GM10248 (cell line): ENCODE results near the gene FCER1G.

ENCODE experiments used
- CTCF ChIA-PET: fragments of 300-600 bp; sonication (Branson Sonifier 250); formaldehyde crosslinking; extraction: SDS; loops from one replicate; lab custom pipeline; 2021; ENCODE audit warnings: antibody characterized with exemption; lab: Yijun Ruan, JAX
- POLR2A ChIA-PET: fragments of 350-650 bp; sonication (Branson Sonifier 250); formaldehyde crosslinking; extraction: SDS; loops from one replicate; lab custom pipeline; 2020; ENCODE audit warnings: antibody characterized with exemption; lab: Yijun Ruan, JAX
- DNase-seq: peaks from one replicate; pipeline ENCODE4 v3.0.0; 2012; ENCODE audit errors: extremely low spot score
- TF ChIP-seq, protein P1 (sequence below): IDR thresholded peaks from 2 replicates; pipeline ENCODE4 v1.5.1; 2012; ENCODE audit warnings: mild to moderate bottlenecking, low read depth; ENCODE audit errors: extremely low read depth, missing control alignments, control extremely low read depth

FCER1G gene

GRCh38 chr1:161207173-161207572 lies 7.9 kb upstream of the FCER1G start:
- TF ChIP-seq, protein P1, sequence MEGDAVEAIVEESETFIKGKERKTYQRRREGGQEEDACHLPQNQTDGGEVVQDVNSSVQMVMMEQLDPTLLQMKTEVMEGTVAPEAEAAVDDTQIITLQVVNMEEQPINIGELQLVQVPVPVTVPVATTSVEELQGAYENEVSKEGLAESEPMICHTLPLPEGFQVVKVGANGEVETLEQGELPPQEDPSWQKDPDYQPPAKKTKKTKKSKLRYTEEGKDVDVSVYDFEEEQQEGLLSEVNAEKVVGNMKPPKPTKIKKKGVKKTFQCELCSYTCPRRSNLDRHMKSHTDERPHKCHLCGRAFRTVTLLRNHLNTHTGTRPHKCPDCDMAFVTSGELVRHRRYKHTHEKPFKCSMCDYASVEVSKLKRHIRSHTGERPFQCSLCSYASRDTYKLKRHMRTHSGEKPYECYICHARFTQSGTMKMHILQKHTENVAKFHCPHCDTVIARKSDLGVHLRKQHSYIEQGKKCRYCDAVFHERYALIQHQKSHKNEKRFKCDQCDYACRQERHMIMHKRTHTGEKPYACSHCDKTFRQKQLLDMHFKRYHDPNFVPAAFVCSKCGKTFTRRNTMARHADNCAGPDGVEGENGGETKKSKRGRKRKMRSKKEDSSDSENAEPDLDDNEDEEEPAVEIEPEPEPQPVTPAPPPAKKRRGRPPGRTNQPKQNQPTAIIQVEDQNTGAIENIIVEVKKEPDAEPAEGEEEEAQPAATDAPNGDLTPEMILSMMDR: no peak
- ChIA-PET POLR2A (interaction anchor here (1.4 kb wide), 1 partner anchor 18 kb away, joined by 3 read pairs; the partner anchor contains the start of gene TOMM40L), CTCF (interaction anchor here (1.0 to 13.8 kb wide), 6 partner anchors 9 to 175 kb away, joined by 3 to 117 read pairs (median 16); partner anchors contain the start of gene TOMM40L)
- no peak for DNase-seq

DNA sequence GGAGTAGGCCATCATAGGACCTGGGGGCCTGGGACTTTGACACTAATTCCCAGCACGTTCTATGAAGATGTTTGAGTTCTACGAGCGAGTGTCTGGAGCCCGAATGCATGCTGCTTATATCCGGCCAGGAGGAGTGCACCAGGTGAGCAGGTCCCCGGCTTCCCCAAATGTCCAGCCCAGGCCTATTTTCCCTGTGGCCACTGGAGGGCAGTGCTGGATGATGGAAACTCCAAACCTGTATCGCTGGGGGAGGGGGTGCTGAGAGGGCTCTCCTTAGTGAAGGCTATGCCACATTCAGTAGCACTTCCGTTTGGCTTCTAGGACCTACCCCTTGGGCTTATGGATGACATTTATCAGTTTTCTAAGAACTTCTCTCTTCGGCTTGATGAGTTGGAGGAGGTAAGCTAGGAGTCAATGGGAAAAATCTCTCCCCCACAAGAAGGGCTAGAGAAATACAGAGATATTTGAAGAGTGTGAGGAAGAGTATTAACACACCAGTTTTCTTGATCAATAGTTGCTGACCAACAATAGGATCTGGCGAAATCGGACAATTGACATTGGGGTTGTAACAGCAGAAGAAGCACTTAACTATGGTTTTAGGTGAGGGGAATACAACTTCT lies 5.2 kb upstream of the FCER1G start:
- TF ChIP-seq, protein P1: peak; percentile 90
- DNase-seq: peak; percentile 74
- CTCF ChIA-PET: interaction anchor here (0.8 to 13.8 kb wide), 17 partner anchors 8 to 173 kb away, joined by 3 to 248 read pairs (median 5); partner anchors contain the start of genes APOA2, CFAP126, NDUFS2 and TOMM40L
- POLR2A ChIA-PET: no interaction called here

DNA sequence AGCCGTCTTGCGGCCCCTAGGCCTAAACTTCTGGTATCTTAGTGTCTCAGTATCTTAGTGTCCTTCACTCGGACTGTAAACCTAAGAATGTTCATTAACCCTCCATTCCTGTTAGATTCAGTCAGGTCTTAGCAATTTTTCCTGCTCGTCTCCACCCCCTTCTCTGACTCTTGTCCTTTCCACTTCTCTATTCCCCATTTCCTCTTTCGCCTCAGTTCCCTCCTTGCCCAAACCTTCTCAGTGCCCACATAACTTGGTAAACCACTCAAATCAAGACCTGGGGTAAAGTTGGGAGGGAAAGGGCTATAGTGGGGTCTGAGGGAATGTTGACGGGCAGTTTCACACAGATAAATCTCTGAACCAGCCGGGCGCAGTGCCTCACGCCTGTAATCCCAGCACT lies 726 bp upstream of the FCER1G start:
- ChIA-PET POLR2A (no interaction called here), CTCF (interaction anchor here (12.0 kb wide), 1 partner anchor 10 kb away, joined by 248 read pairs; the partner anchor contains the start of genes APOA2 and TOMM40L)
- TF ChIP-seq, protein P1: no peak
- no peak for DNase-seq

DNA sequence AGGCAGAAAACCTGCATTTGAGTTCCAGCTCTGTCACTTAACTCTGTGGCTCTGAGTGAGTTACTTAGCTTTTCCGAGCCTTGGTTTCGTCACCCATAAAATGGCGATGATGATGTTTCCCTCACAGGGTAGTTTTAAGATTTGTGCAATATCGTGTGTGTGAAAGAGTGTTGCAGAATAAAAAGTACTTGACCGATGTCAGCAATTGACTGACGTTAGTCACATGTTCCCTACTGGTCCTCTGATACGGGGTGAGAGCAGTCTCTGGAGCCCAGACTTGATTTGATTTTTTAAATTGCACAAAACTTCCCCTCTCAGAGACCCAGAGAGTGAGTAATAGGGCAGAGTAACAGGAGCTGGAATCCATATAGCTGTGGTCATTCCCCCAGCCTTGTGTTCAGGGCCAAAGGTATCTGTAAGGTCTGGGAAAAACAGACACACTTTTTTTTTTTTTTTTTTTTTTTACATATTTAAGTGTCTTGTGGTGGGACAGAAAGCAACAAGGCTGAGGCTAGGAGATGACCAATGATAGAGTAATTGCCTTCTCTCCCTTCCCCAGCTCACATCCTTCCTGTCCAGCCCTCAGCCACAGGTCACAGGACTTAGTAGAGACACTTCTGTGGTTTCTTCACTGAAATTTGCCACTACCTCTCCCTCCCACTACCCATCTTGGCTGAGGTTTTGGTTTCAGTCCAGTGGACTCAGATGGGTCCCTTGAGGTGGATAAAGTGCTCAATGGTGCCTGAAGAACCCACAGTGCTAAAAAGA lies 2.0 kb downstream of the FCER1G start:
- TF ChIP-seq, protein P1: no peak
- DNase-seq: peak; percentile 63
- POLR2A ChIA-PET: interaction anchor here (0.6 kb wide), 1 partner anchor 19 kb away, joined by 3 read pairs; no protein-coding TSS in a partner anchor
- CTCF ChIA-PET: interaction anchor here (1.2 to 12.0 kb wide), 7 partner anchors 8 to 164 kb away, joined by 3 to 248 read pairs (median 10); partner anchors contain the start of genes APOA2, NDUFS2 and TOMM40L

GRCh38 chr1:161217831-161218230 lies 2.7 kb downstream of the FCER1G start:
- CTCF ChIA-PET: interaction anchor here (1.2 to 14.0 kb wide), 10 partner anchors 4 to 164 kb away, joined by 3 to 248 read pairs (median 12); partner anchors contain the start of genes APOA2, FCER1G, NDUFS2 and TOMM40L
- POLR2A ChIA-PET: no interaction called here

More at GRCh38 chr1:161217831-161218230, 2.7 kb downstream of the FCER1G start:
- DNase-seq: no peak
- TF ChIP-seq, protein P1: no peak
